Prostate gland (tissue), 2 donors: ENCODE measurements around the gene SLX4. TPM values are rescaled to one million over a fixed set of nuclear protein-coding genes. Genes with fewer than 3 reads are reported as not detected.
"Not testable (repeated sequence)": the region's sequence is repeated elsewhere in the genome, so short reads cannot be mapped to it uniquely, and the experiment has no call there.

Experiments used
- DNase-seq: peaks from one replicate; pipeline ENCODE4 v3.0.0-alpha.2; 2019; ENCODE audit warnings: low spot score
- H3K27ac ChIP-seq, 2 donors: fragments of 200-600 bp; sonication (generic); 2 replicates each; pipeline ENCODE4 v1.5.1; 2017 to 2019
- H3K27me3 ChIP-seq: fragments of 200-600 bp; sonication (generic); replicated peaks from 2 replicates; pipeline ENCODE4 v1.5.1; 2019; ENCODE audit not compliant: insufficient read depth
- H3K36me3 ChIP-seq, 2 donors: fragments of 200-600 bp; sonication (generic); 1 replicate in 1 of 2; 2 replicates in 1 of 2; pipeline versions ENCODE4 v1.5.1 to v1.8.1; 2017 to 2019
- H3K4me1 ChIP-seq: fragments of 200-600 bp; sonication (generic); replicated peaks from 2 replicates; pipeline ENCODE4 v1.5.1; 2019
- H3K4me3 ChIP-seq, 2 donors: fragments of 200-600 bp; sonication (generic); 2 replicates each; pipeline ENCODE4 v1.5.1; 2017 to 2019
- H3K9me3 ChIP-seq: fragments of 200-600 bp; sonication (generic); 2 replicates; pipeline ENCODE4 v1.5.1; 2017
- CTCF ChIP-seq, 4 experiments: fragments of 200-600 bp in 2 of 4; fragments of 450-650 bp in 2 of 4; sonication (generic) in 2 of 4; IDR thresholded peaks; 1 replicate in 3 of 4; 2 replicates in 1 of 4; pipeline ENCODE4 v1.5.1; 2016 to 2019; ENCODE audit warnings: antibody characterized with exemption in 4 of 4, mild to moderate bottlenecking in 2 of 4, moderate library complexity in 2 of 4
- POLR2A ChIP-seq: fragments of 450-650 bp; IDR thresholded peaks from one replicate; pipeline ENCODE4 v1.6.1; 2016; ENCODE audit warnings: antibody characterized with exemption, mild to moderate bottlenecking
- POLR2AphosphoS5 ChIP-seq: sonication (generic); formaldehyde crosslinking; IDR thresholded peaks from one replicate; pipeline ENCODE4 v1.6.1; 2017; ENCODE audit warnings: antibody characterized with exemption
- WGBS: methylation state at CpG from one replicate; pipeline ENCODE4 v1.1.5; 2018; 5-methylcytosine and 5-hydroxymethylcytosine counted together
- intact Hi-C: fragments of 100-400 bp; cut with DNase I; formaldehyde crosslinking; loops from one replicate; pipeline ENCODE4 v1.14.2; 2022
- total RNA-seq, 2 donors: library from RNA; depleted of rRNA; stranded (reverse); fragments of >200 nt; gene quantifications; one replicate each; pipeline ENCODE4 v1.1.0, GENCODE V29; 2016

The SLX4 gene
- total RNA-seq, 2 donors from 2014 or later = 4.9 to 14.7 TPM

GRCh38 chr16:3612510-3613466, 1.4 kb upstream of the SLX4 start:
- H3K4me1 ChIP-seq = peaks cover 6% of the 10 kb centered on the region
- H3K27ac ChIP-seq = no peak overlapping the region
- peak overlapping the region; percentile 75 to 89 for H3K4me3 ChIP-seq
- H3K9me3 ChIP-seq = no peaks in the 10 kb centered on the region
- no peak for TF ChIP-seq CTCF (IDR thresholded peaks at IDR 0.05)
- no peak for TF ChIP-seq POLR2AphosphoS5
- TF ChIP-seq POLR2A = no peak
- intact Hi-C loops = no loop called here
- 79% methylated on average over 34 of the region's 34 CpGs for WGBS
- no peaks in the 10 kb centered on the region for H3K27me3 ChIP-seq
- no peaks in the 10 kb centered on the region for H3K36me3 ChIP-seq
- DNase-seq = no peak

- WGBS = 3% methylated on average over 10 of the region's 10 CpGs
- Histone ChIP-seq H3K27ac (peak overlapping the region; percentile 62 to 69), H3K27me3 (no peaks in the 10 kb centered on the region), H3K4me1 (peaks cover 6% of the 10 kb centered on the region), H3K9me3 (no peaks in the 10 kb centered on the region), H3K36me3 (no peaks in the 10 kb centered on the region), H3K4me3 (peak overlapping the region; percentile 75 to 89)
- intact Hi-C loops = no loop called here
- no peak for TF ChIP-seq POLR2A
- TF ChIP-seq CTCF (IDR thresholded peaks at IDR 0.05) = no peak
- TF ChIP-seq POLR2AphosphoS5 = no peak
- DNase-seq = no peak
Observed at GRCh38 chr16:3610698-3611145, 684 bp downstream of the SLX4 start.

GRCh38 chr16:3609895-3610697, 1.3 kb downstream of the SLX4 start:
- peaks cover 6% of the 10 kb centered on the region for H3K4me1 ChIP-seq
- peak overlapping the region in 1 of 2 donors; percentile 69 for H3K27ac ChIP-seq
- TF ChIP-seq POLR2AphosphoS5 (no peak), CTCF (IDR thresholded peaks at IDR 0.05) (no peak), POLR2A (no peak)
- intact Hi-C loops = no loop called here
- H3K4me3 ChIP-seq = peak overlapping the region in 1 of 2 donors; percentile 89
- H3K27me3 ChIP-seq = no peaks in the 10 kb centered on the region
- DNase-seq = peak; percentile 16
- no peaks in the 10 kb centered on the region for H3K36me3 ChIP-seq
- H3K9me3 ChIP-seq = no peaks in the 10 kb centered on the region
- 49% methylated on average over 14 of the region's 14 CpGs for WGBS

- H3K4me3 ChIP-seq, H3K9me3 ChIP-seq, H3K4me1 ChIP-seq, H3K27me3 ChIP-seq, H3K36me3 ChIP-seq, DNase-seq, H3K27ac ChIP-seq, intact Hi-C loops: not testable (repeated sequence)
- WGBS = 95% methylated on average over 13 of the region's 13 CpGs
Observed at GRCh38 chr16:3608976-3609375, 2.4 kb downstream of the SLX4 start.

GRCh38 chr16:3608069-3608468, 3.3 kb downstream of the SLX4 start:
- TF ChIP-seq CTCF (IDR thresholded peaks at IDR 0.05) (no peak), POLR2A (no peak), POLR2AphosphoS5 (no peak)
- no peaks in the 10 kb centered on the region for H3K27me3 ChIP-seq
- no peak overlapping the region for H3K4me3 ChIP-seq
- no peaks in the 10 kb centered on the region for H3K36me3 ChIP-seq
- WGBS = 64% methylated on average over 5 of the region's 5 CpGs
- no peak overlapping the region for H3K27ac ChIP-seq
- H3K9me3 ChIP-seq = no peaks in the 10 kb centered on the region
- DNase-seq = no peak
- intact Hi-C loops = no loop called here
- H3K4me1 ChIP-seq = peaks cover 6% of the 10 kb centered on the region
